GM21390 (cell line): Measurements from ENCODE around the gene PSME1.
A peak's percentile ranks its signal among the peaks of the same experiment; 100 is the strongest.
"Not testable (repeated sequence)": the region's sequence is repeated elsewhere in the genome, so short reads cannot be mapped to it uniquely, and the experiment has no call there.

Experiments used
- ATAC-seq: cut with Tn5 transposase; IDR thresholded peaks from one replicate; pipeline ENCODE4 v1.9.1; 2021; ENCODE audit not compliant: unreplicated experiment

PSME1 gene

GRCh38 chr14:24103451-24103850, 32.5 kb upstream of the PSME1 start:
- ATAC-seq: no peak

DNA sequence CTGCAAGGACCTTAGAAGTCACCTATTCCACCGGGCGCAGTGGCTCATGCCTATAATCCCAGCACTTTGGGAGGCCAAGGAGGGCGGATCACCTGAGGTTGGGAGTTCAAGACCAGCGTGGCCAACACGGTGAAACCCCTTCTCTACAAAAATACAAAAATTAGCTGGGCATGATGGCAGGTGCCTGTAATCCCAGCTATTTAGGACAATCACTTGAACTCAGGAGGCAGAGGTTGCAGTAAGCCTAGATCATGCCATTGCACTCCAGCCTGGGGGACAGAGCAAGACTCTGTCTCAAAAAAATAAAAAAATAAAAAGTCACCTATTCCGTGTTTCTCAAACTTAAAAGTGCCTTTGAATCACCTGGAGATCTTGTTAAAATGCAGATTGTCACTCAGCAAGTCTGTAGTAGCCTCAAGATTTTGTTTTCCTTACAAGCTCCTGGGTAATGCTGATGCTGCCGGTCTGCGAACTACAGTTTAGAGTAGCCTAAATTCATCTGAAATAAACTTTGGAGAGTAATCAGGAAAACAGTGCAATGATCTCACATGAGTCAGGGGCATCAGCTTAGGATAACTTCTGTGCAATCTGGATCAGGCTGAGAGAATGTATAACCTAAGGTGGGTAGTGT, 30.3 kb upstream of the PSME1 start:
- ATAC-seq: not testable (repeated sequence)

GRCh38 chr14:24106672-24107271, 29.2 kb upstream of the PSME1 start:
- ATAC-seq: no peak

DNA sequence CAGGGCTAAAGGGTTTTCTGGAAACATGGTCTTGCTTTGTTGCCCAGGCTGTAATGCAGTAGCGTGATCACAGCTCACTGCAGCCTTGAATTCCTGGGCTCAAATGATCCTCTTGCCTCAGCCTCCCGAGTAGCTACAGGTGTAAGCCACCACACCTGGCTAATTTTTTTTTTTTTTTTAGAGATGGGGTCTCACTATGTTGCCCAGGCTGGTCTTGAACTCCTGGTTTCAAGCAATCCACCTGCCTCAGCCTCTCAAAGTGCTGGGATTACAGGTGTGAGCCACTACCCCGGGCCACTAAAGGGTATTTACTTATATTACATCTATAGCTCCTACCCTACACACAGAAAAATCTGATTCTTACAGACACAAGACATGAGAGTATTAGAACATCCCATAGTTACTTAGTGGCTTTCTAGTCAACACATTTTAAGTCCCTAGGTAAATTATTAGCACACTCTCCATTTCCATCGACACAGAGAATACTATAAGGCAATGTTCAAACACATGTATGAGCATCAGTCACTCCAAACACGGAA, 27.6 kb upstream of the PSME1 start:
- peak; percentile 34 for ATAC-seq

GRCh38 chr14:24110060-24110459, 25.9 kb upstream of the PSME1 start:
- no peak for ATAC-seq

GRCh38 chr14:24110523-24110922, 25.5 kb upstream of the PSME1 start:
- ATAC-seq: no peak

- ATAC-seq: no peak
Observed at GRCh38 chr14:24113379-24113800, 22.6 kb upstream of the PSME1 start.

DNA sequence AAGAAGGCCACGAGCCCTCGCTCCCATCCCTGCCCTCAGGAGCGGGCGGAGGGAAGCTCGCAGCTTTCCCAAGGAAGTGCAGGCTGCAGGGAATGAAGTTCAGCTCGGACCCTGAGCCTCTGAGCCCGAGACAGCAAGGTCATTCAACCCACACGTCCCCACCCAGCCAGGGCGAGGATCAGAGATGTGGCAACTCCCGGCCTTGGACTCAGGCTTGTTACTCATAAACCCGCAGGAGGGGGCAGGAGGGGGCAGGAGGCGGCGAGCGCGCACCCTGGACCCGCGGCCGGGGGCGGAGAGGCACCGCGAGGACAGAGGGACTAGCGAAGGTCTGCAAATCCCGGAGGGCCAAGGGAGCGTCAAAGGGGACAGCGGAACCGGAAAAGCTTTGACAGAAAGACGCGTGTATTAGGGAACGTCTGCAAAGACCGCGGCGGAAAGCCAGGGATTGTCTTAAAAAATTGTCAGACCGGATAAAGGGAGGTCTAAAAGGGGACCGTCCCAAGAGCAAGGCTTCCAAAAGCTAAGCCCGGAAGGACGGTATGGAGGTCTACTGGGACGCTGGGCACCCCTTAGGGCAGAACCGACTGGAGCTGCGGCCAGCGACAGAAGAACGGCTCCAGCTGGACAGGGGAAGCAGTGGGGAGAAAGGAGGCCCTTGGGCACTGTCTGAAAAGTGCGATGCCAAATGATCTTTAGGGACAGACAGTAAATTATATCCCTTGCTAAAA, 22.0 kb upstream of the PSME1 start:
- peak; percentile 20 for ATAC-seq

DNA sequence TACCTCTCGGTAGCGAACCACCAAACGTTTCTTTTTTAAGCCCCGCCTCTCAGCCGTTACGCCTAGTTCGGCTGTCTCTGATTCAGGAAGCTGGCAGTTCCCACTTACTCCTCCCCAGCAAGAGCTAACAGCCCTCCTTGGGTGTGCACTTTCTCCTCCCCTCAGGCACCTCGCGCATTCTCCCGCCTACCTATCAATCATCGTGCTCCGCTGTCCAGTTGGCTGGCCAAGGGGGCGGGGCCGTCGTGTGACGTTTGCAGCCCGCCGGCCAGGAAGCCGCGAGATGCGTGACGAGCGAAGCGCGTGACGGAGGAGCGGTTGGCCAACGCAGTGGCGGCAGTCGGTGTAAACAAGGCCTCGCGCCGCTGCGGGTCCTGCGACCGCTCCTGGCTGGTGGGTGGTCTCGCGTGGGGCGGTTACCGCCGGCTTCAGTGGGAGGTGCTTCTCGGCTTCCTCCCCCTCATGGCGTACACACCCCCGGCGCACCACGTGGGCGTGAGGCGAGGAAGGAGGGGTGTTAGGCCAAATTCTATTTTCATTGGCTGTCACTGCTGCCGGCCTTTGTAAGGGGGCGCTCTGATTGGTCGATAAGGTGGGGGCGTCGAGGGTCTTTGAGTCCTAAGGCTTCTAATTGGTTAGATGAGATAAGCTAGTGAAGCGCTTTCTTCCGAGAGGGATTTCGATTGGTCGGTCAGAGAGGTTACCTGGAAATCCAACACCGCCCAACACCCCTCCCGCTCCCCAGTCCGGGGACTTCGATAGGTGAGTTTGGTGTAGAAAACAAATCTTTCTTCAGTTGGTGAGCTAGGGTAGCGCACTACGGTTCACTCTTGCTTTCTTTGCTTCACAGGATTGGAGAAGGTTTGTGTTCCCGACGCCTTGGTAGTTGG, 21.2 kb upstream of the PSME1 start, which contains the start of the genes DCAF11 and NRL:
Gene DCAF11 (plus strand): TSS at position 246 of the 890 bp plus-strand sequence. CDS start 818 bp downstream, outside the sequence.
Gene NRL (minus strand): TSS at position 418 of the 890 bp plus-strand sequence. CDS start 32,101 bp downstream, outside the sequence.
- ATAC-seq: peak; percentile 85

- no peak for ATAC-seq
Observed at GRCh38 chr14:24115422-24116127, 20.4 kb upstream of the PSME1 start.

- ATAC-seq: no peak
Observed at GRCh38 chr14:24116128-24116814, 19.7 kb upstream of the PSME1 start.

GRCh38 chr14:24117179-24117578, 18.8 kb upstream of the PSME1 start:
- no peak for ATAC-seq

DNA sequence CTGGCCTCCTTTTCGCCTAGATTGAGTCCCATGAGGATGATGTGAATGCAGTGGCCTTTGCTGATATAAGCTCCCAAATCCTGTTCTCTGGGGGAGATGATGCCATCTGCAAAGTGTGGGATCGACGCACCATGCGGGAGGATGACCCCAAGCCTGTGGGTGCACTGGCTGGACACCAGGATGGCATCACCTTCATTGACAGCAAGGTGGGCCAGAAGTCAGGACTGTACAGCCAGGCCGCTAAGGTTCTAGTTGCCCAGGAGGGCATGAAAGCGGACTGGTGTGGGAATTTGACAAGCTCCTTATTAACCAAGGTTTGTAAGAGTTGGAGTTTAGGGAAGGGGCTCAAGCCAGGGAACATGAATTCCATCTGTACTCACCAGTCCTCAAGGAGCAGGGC, 16.3 kb upstream of the PSME1 start:
- no peak for ATAC-seq

- no peak for ATAC-seq
Observed at GRCh38 chr14:24121210-24121609, 14.8 kb upstream of the PSME1 start.

GRCh38 chr14:24122416-24122815, 13.6 kb upstream of the PSME1 start:
- no peak for ATAC-seq

GRCh38 chr14:24122898-24123297, 13.1 kb upstream of the PSME1 start:
- no peak for ATAC-seq

DNA sequence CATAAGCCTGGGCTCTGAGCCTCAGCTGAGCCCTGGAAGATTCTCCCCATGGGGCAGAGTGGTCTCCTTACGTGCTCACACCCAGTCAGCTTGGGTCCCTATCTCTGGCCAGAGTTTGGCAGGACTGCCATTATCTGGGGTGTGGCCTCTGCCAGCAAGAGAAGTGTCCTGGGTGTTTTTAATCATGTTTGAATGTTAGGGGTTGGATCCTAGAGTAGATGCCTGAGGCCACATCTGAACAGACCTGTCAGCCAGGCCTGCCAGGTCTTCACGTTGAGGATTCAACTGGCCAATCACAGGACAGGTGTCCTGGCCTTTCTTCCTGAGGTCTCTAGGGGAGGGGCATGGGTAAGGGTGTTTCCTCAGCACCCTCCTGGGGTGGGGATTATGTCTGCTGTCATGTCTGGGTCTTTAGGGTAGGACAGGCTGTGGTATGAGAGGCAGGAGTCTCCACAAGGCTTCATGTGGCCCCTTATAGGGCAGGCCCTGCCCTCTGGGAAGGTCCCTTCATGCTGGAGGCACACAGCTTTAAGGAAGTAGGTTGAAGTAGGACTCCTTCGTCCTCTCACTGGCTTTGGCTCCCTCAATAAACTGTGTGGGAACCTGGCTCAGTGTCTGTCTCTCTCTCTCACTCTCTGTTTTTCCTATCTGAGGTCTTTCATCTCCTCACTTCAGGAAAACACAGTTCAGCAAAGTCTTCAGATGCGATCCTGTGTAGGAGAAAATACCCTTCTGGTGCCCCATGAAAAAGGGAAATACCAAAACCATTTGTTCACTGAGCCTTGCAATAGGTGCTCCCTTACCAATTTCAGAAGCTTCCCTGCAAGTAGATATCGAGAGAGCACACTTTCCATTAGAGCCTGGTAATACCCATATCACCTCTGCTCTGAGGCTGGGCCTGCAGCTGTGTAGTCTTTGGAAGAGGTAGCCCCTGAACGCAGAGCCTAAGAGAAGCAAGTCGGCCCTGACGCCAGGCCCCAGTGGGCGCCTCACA, 12.3 kb upstream of the PSME1 start:
- no peak for ATAC-seq

- no peak for ATAC-seq
Observed at GRCh38 chr14:24126939-24127338, 9.1 kb upstream of the PSME1 start.
